ENCODE measurements around the gene ATP1B3. TPM values are rescaled to one million over a fixed set of nuclear protein-coding genes. Genes with fewer than 3 reads are reported as not detected.
"Not testable (repeated sequence)": the region's sequence is repeated elsewhere in the genome, so short reads cannot be mapped to it uniquely, and the experiment has no call there.

The ATP1B3 gene
- total RNA-seq, 1 donor from 2014 or later: 103 TPM

- Mint-ChIP-seq H3K4me1 (ENCODE audit: low read depth) (peaks cover 22% of the 10 kb centered on the region), H3K27me3 (peaks cover 7% of the 10 kb centered on the region), H3K9me3 (ENCODE audit: low read depth) (no peaks in the 10 kb centered on the region), H3K27ac (peak overlapping the region; percentile 95), H3K36me3 (ENCODE audit: insufficient read depth) (peaks cover 1% of the 10 kb centered on the region), H3K4me3 (ENCODE audit: low read depth) (peak overlapping the region; percentile 84)
- DNase-seq (ENCODE audit: low spot score, unreplicated experiment): no peak
- no peak for TF ChIP-seq CTCF (IDR thresholded peaks at IDR 0.05; ENCODE audit: unreplicated experiment)
Observed at GRCh38 chr3:141877911-141878310, 1.5 kb downstream of the ATP1B3 start.

GRCh38 chr3:141878326-141878725, 1.9 kb downstream of the ATP1B3 start:
- DNase-seq (ENCODE audit: low spot score, unreplicated experiment): no peak
- no peak for TF ChIP-seq CTCF (IDR thresholded peaks at IDR 0.05; ENCODE audit: unreplicated experiment)
- peaks cover 7% of the 10 kb centered on the region for H3K27me3 Mint-ChIP-seq
- H3K27ac Mint-ChIP-seq: no peak overlapping the region
- peaks cover 22% of the 10 kb centered on the region for H3K4me1 Mint-ChIP-seq (ENCODE audit: low read depth)
- peaks cover 2% of the 10 kb centered on the region for H3K36me3 Mint-ChIP-seq (ENCODE audit: insufficient read depth)
- H3K9me3 Mint-ChIP-seq (ENCODE audit: low read depth): no peaks in the 10 kb centered on the region
- H3K4me3 Mint-ChIP-seq (ENCODE audit: low read depth): peak overlapping the region; percentile 84

DNA sequence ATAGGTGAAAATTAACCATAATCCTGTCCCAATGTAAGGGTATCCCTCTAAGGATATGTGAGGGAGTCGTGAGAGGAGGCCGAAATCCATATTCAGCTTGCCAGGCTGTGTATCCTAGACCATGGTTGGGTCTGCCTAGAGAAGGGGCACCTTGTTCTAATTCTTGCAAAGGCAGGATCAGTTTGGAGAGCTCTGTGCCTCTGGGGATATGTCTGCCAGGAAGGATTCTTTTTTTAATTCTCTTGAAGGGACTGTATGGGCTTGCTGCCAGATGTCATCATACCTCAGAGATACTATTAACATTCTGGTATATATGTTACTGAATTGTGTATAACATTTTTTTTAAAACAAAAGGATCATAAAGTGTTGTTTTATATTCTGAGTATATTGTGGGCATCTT, 2.4 kb downstream of the ATP1B3 start:
- peaks cover 22% of the 10 kb centered on the region for H3K4me1 Mint-ChIP-seq (ENCODE audit: low read depth)
- no peak for DNase-seq (ENCODE audit: low spot score, unreplicated experiment)
- peaks cover 2% of the 10 kb centered on the region for H3K36me3 Mint-ChIP-seq (ENCODE audit: insufficient read depth)
- H3K27ac Mint-ChIP-seq: no peak overlapping the region
- H3K27me3 Mint-ChIP-seq: peaks cover 7% of the 10 kb centered on the region
- H3K9me3 Mint-ChIP-seq (ENCODE audit: low read depth): no peaks in the 10 kb centered on the region
- H3K4me3 Mint-ChIP-seq (ENCODE audit: low read depth): peak overlapping the region; percentile 84
- no peak for TF ChIP-seq CTCF (IDR thresholded peaks at IDR 0.05; ENCODE audit: unreplicated experiment)

- Mint-ChIP-seq H3K36me3 (ENCODE audit: insufficient read depth) (peaks cover 2% of the 10 kb centered on the region), H3K4me3 (ENCODE audit: low read depth) (no peak overlapping the region), H3K27ac (peak overlapping the region; percentile 12), H3K4me1 (ENCODE audit: low read depth) (peaks cover 31% of the 10 kb centered on the region), H3K27me3 (no peaks in the 10 kb centered on the region), H3K9me3 (ENCODE audit: low read depth) (no peaks in the 10 kb centered on the region)
- no peak for DNase-seq (ENCODE audit: low spot score, unreplicated experiment)
- TF ChIP-seq CTCF (IDR thresholded peaks at IDR 0.05; ENCODE audit: unreplicated experiment): no peak
Observed at GRCh38 chr3:141881702-141882101, 5.3 kb downstream of the ATP1B3 start.

DNA sequence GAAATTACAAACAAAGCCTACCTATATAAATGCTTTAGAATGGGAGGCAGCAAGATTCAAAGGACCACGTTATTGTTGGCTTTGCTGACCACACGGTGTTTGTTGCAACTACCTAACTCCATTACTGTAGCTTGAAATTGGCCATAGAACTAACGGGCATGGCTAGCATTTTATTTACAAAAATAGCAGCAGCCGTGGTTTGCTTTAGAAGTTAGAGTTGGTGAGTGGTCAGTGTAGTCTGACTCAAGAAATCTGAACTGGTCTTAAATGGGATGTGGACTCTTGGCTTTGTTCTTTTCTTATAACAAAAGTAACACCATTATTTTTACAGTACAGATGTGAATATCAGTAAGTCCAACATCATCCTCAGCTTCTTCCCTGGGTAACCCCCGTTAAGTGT, 10.6 kb downstream of the ATP1B3 start:
- Mint-ChIP-seq H3K27ac (no peak overlapping the region), H3K27me3 (no peaks in the 10 kb centered on the region), H3K4me3 (ENCODE audit: low read depth) (no peak overlapping the region), H3K4me1 (ENCODE audit: low read depth) (peaks cover 11% of the 10 kb centered on the region), H3K36me3 (ENCODE audit: insufficient read depth) (peaks cover 16% of the 10 kb centered on the region), H3K9me3 (ENCODE audit: low read depth) (peaks cover 8% of the 10 kb centered on the region)
- TF ChIP-seq CTCF (IDR thresholded peaks at IDR 0.05; ENCODE audit: unreplicated experiment): no peak
- DNase-seq (ENCODE audit: low spot score, unreplicated experiment): no peak

GRCh38 chr3:141888548-141888947, 12.1 kb downstream of the ATP1B3 start:
- DNase-seq (ENCODE audit: low spot score, unreplicated experiment); H3K27ac Mint-ChIP-seq; H3K27me3 Mint-ChIP-seq; H3K9me3 Mint-ChIP-seq (ENCODE audit: low read depth); H3K4me3 Mint-ChIP-seq (ENCODE audit: low read depth): not testable (repeated sequence)
- H3K4me1 Mint-ChIP-seq (ENCODE audit: low read depth): peaks cover 11% of the 10 kb centered on the region
- peaks cover 14% of the 10 kb centered on the region for H3K36me3 Mint-ChIP-seq (ENCODE audit: insufficient read depth)

All from progenitor cell of endocrine pancreas (in vitro differentiated cells).